Keratinocyte (primary cell): ENCODE data around the gene ACSF3. TPM values are rescaled to one million over a fixed set of nuclear protein-coding genes. Genes with fewer than 3 reads are reported as not detected.
"Not testable (repeated sequence)": the region's sequence is repeated elsewhere in the genome, so short reads cannot be mapped to it uniquely, and the experiment has no call there.

ENCODE experiments used
- DNase-seq: peaks from one replicate; pipeline ENCODE4 v3.0.0-alpha.2; 2011; ENCODE audit warnings: low read depth, missing footprints, low spot score
- FAIRE-seq: peaks from 2 replicates; lab custom pipeline; 2011; peaks lifted over from hg19 to GRCh38; lab: Jason Lieb, UNC
- H2AFZ ChIP-seq: 2 replicates; pipeline ENCODE4 v1.6.0; 2012; ENCODE audit warnings: low read length, control low read depth, inconsistent platforms; ENCODE audit not compliant: control insufficient read depth
- H3K27ac ChIP-seq: 2 replicates; pipeline ENCODE4 v1.5.1; 2011; ENCODE audit warnings: low read length; ENCODE audit not compliant: control insufficient read depth, insufficient read depth
- H3K27me3 ChIP-seq: 3 replicates; pipeline ENCODE4 v1.6.0; 2011; ENCODE audit warnings: low read length; ENCODE audit not compliant: control insufficient read depth, insufficient read depth; ENCODE audit errors: extremely low read depth
- H3K36me3 ChIP-seq, 2 experiments: 2 replicates in 1 of 2; 3 replicates in 1 of 2; pipeline ENCODE4 v1.5.1; 2011; ENCODE audit warnings: low read length in 2 of 2, mild to moderate bottlenecking in 1 of 2; ENCODE audit not compliant: control insufficient read depth in 2 of 2, insufficient read depth in 2 of 2; ENCODE audit errors: extremely low read depth in 1 of 2
- H3K4me1 ChIP-seq: 3 replicates; pipeline ENCODE4 v1.5.1; 2011; ENCODE audit warnings: low read length; ENCODE audit not compliant: control insufficient read depth, insufficient read depth; ENCODE audit errors: extremely low read depth
- H3K4me2 ChIP-seq: 3 replicates; pipeline ENCODE4 v1.6.0; 2011; ENCODE audit warnings: low read depth, low read length; ENCODE audit not compliant: control insufficient read depth, insufficient read depth; ENCODE audit errors: extremely low read depth
- H3K4me3 ChIP-seq, 3 experiments: fragments of 200-600 bp in 1 of 3; sonication (generic) in 1 of 3; 2 replicates in 2 of 3; 3 replicates in 1 of 3; pipeline ENCODE4 v1.5.1; 2011 to 2016; ENCODE audit warnings: low read length in 3 of 3, mild to moderate bottlenecking in 3 of 3, control low read depth in 2 of 3, inconsistent platforms in 1 of 3, low read depth in 1 of 3, mixed read lengths in 1 of 3, mixed run types in 1 of 3, moderate library complexity in 1 of 3; ENCODE audit not compliant: control insufficient read depth in 2 of 3, insufficient read depth in 2 of 3; ENCODE audit errors: extremely low read depth in 1 of 3
- H3K79me2 ChIP-seq: 2 replicates; pipeline ENCODE4 v1.6.0; 2012; ENCODE audit warnings: low read length; ENCODE audit not compliant: control insufficient read depth, insufficient read depth
- H3K9ac ChIP-seq: 3 replicates; pipeline ENCODE4 v1.6.0; 2011; ENCODE audit warnings: low read length; ENCODE audit not compliant: control insufficient read depth, insufficient read depth; ENCODE audit errors: extremely low read depth
- H3K9me1 ChIP-seq: 3 replicates; pipeline ENCODE4 v1.6.0; 2011; ENCODE audit warnings: low read length; ENCODE audit not compliant: control insufficient read depth, insufficient read depth; ENCODE audit errors: extremely low read depth
- H3K9me3 ChIP-seq: 2 replicates; pipeline ENCODE4 v1.5.1; 2012; ENCODE audit warnings: low read depth, low read length; ENCODE audit not compliant: control insufficient read depth
- H4K20me1 ChIP-seq: 3 replicates; pipeline ENCODE4 v1.6.0; 2011; ENCODE audit warnings: low read length; ENCODE audit not compliant: control insufficient read depth, insufficient read depth; ENCODE audit errors: extremely low read depth
- EZH2 ChIP-seq: IDR thresholded peaks from one replicate; pipeline ENCODE4 v1.6.1; 2012; ENCODE audit warnings: inconsistent platforms, mild to moderate bottlenecking, low read length, moderate library complexity
- dilution Hi-C: fragments of 300-500 bp; cut with MboI; formaldehyde crosslinking; loops from one replicate; pipeline ENCODE4 v1.7.0; 2020; ENCODE audit warnings: low sequenced_read_pairs; ENCODE audit not compliant: extremely low pct_ligation_motif_present
- polyA plus RNA-seq, 5 experiments: library from polyadenylated mRNA; depleted of rRNA in 3 of 5; stranded (reverse) in 3 of 5; stranded (forward) in 1 of 5; unstranded in 1 of 5; fragments of >200 nt; gene quantifications; 1 replicate in 1 of 5; 2 replicates in 3 of 5; 3 replicates in 1 of 5; pipeline versions ENCODE4 v1.2.1 to v1.2.3, GENCODE V29; 2011 to 2012; ENCODE audit warnings: missing spikeins in 2 of 5, low read depth in 1 of 5, low replicate concordance in 1 of 5
- TF ChIP-seq, protein P1 (sequence below), 3 experiments: IDR thresholded peaks in 1 of 3; conservative IDR thresholded peaks in 1 of 3; optimal IDR thresholded peaks in 1 of 3; 2 replicates in 2 of 3; 3 replicates in 1 of 3; pipeline versions ENCODE3 to v1.5.1; 2011; ENCODE audit warnings: low read length in 3 of 3, mild to moderate bottlenecking in 3 of 3, moderate library complexity in 2 of 3, control low read depth in 1 of 3, inconsistent platforms in 1 of 3; ENCODE audit not compliant: insufficient read depth in 2 of 3; ENCODE audit errors: extremely low read depth in 1 of 3

The ACSF3 gene
- polyA plus RNA-seq, 1 donor (not counting 4 experiments of a cell fraction or from before 2014, with no cell fraction given): 13.4 TPM

GRCh38 chr16:89067677-89068443, 25.8 kb upstream of the ACSF3 start:
- TF ChIP-seq, protein P1, sequence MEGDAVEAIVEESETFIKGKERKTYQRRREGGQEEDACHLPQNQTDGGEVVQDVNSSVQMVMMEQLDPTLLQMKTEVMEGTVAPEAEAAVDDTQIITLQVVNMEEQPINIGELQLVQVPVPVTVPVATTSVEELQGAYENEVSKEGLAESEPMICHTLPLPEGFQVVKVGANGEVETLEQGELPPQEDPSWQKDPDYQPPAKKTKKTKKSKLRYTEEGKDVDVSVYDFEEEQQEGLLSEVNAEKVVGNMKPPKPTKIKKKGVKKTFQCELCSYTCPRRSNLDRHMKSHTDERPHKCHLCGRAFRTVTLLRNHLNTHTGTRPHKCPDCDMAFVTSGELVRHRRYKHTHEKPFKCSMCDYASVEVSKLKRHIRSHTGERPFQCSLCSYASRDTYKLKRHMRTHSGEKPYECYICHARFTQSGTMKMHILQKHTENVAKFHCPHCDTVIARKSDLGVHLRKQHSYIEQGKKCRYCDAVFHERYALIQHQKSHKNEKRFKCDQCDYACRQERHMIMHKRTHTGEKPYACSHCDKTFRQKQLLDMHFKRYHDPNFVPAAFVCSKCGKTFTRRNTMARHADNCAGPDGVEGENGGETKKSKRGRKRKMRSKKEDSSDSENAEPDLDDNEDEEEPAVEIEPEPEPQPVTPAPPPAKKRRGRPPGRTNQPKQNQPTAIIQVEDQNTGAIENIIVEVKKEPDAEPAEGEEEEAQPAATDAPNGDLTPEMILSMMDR (optimal IDR thresholded peaks at IDR 0.05 in 1 of 3, IDR thresholded peaks at IDR 0.05 in 1 of 3, conservative IDR thresholded peaks at IDR 0.05 in 1 of 3; ENCODE audit: extremely low read depth in 1 of 3, insufficient read depth in 2 of 3, low read length in 3 of 3): no peak
- TF ChIP-seq EZH2: no peak
- no peak overlapping the region for H2AFZ ChIP-seq

DNA sequence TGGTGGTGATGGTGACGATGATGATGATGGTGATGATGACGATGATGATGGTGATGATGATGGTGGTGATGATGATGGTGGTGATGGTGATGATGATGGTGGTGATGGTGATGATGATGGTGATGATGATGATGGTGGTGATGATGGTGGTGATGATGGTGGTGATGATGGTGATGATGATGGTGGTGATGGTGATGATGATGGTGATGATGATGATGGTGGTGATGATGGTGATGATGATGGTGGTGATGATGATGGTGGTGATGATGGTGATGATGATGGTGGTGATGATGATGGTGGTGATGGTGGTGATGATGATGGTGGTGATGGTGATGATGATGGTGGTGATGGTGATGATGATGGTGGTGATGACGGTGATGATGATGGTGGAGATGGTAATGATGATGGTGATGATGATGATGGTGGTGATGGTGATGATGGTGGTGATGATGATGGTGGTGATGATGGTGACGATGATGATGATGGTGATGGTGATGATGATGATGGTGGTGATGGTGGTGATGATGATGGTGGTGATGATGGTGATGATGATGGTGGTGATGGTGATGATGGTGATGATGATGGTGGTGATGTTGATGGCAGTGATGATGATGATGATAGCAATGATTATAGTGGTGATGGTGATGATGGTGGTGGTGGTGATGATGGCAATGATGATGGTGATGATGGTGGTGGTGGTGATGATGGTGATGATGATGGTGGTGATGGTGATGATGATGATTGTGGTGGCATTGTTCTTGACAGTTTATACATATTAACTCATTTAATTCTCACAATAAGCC, 24.6 kb upstream of the ACSF3 start:
- H3K79me2 ChIP-seq, H3K9me3 ChIP-seq, H3K27ac ChIP-seq, FAIRE-seq, H3K36me3 ChIP-seq, H3K4me1 ChIP-seq, dilution Hi-C loops, H3K4me2 ChIP-seq, DNase-seq, H2AFZ ChIP-seq, H4K20me1 ChIP-seq, H3K4me3 ChIP-seq, H3K9me1 ChIP-seq, H3K27me3 ChIP-seq, H3K9ac ChIP-seq: not testable (repeated sequence)

More at GRCh38 chr16:89067677-89068443, 25.8 kb upstream of the ACSF3 start:
- FAIRE-seq: no peak
- Histone ChIP-seq H3K27me3 (peaks cover 3% of the 10 kb centered on the region), H3K9ac (no peak overlapping the region), H3K9me3 (no peaks in the 10 kb centered on the region), H3K9me1 (no peaks in the 10 kb centered on the region), H3K79me2 (no peaks in the 10 kb centered on the region), H3K4me2 (no peak overlapping the region), H3K27ac (no peak overlapping the region), H4K20me1 (no peaks in the 10 kb centered on the region), H3K36me3 (no peaks in the 10 kb centered on the region), H3K4me3 (no peak overlapping the region), H3K4me1 (no peaks in the 10 kb centered on the region)
- DNase-seq: no peak
- dilution Hi-C loops: no loop called here
